Measurements from ENCODE around the gene NFE2L1.
"Not testable (repeated sequence)": the region's sequence is repeated elsewhere in the genome, so short reads cannot be mapped to it uniquely, and the experiment has no call there.

The NFE2L1 gene

DNA sequence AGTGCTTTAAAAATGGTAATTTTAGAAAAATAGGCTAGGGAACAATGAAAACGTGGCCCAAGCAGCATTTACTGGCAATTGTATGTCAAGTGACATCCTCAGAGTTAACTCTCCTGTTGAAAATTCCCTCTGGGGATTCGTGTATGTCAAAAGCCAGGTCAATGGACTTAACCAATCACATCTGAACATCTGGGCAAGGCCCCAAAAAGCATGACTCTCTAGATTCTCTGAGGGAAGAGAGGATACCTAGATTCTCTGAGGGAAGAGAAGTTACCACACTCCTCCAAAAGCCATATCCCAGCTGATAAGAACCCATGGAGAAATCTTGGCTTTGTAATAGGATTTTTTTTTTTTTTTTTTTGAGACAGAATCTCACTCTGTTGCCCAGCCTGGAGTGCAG is 23.5 kb downstream of the NFE2L1 start:
- TF ChIP-seq, protein P1, sequence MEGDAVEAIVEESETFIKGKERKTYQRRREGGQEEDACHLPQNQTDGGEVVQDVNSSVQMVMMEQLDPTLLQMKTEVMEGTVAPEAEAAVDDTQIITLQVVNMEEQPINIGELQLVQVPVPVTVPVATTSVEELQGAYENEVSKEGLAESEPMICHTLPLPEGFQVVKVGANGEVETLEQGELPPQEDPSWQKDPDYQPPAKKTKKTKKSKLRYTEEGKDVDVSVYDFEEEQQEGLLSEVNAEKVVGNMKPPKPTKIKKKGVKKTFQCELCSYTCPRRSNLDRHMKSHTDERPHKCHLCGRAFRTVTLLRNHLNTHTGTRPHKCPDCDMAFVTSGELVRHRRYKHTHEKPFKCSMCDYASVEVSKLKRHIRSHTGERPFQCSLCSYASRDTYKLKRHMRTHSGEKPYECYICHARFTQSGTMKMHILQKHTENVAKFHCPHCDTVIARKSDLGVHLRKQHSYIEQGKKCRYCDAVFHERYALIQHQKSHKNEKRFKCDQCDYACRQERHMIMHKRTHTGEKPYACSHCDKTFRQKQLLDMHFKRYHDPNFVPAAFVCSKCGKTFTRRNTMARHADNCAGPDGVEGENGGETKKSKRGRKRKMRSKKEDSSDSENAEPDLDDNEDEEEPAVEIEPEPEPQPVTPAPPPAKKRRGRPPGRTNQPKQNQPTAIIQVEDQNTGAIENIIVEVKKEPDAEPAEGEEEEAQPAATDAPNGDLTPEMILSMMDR (IDR thresholded peaks at IDR 0.05; ENCODE audit: insufficient read depth, low read length, missing control alignments) = no peak
- DNase-seq (ENCODE audit: low read depth, low spot score) = no peak
- ChIA-PET POLR2A (no interaction called here), CTCF (interaction anchor here (0.7 to 13.6 kb wide), 11 partner anchors 8 to 93 kb away, joined by 3 to 305 read pairs (median 4); partner anchors contain the start of gene COPZ2)
- no peak overlapping the region for H3K4me3 ChIP-seq (ENCODE audit: low read depth, low read length)

DNA sequence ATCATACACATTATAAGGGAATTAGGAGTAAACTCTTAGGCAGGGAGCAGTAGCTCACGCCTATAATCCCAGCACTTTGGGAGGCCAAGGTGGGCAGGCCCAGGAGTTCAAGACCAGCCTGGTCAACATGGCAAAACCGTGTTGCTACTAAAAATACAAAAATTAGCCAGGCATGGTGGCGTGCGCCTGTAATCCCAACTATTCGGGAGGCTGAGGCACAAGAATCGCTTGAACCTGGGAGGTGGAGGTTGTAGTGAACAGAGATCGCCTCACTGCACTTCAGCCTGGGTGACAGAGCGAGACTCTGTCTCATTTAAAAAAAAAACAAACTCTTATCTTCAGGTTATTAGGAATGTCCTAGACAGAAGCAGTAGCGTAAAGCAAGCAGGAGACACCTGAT is 24.7 kb downstream of the NFE2L1 start:
- POLR2A ChIA-PET = interaction anchor here (1.2 kb wide), 1 partner anchor 48 kb away, joined by 5 read pairs; no protein-coding TSS in a partner anchor
- not testable (repeated sequence) for H3K4me3 ChIP-seq (ENCODE audit: low read depth, low read length); DNase-seq (ENCODE audit: low read depth, low spot score)
- CTCF ChIA-PET = interaction anchor here (0.7 to 13.6 kb wide), 16 partner anchors 8 to 94 kb away, joined by 3 to 305 read pairs (median 10); partner anchors contain the start of gene COPZ2

DNA sequence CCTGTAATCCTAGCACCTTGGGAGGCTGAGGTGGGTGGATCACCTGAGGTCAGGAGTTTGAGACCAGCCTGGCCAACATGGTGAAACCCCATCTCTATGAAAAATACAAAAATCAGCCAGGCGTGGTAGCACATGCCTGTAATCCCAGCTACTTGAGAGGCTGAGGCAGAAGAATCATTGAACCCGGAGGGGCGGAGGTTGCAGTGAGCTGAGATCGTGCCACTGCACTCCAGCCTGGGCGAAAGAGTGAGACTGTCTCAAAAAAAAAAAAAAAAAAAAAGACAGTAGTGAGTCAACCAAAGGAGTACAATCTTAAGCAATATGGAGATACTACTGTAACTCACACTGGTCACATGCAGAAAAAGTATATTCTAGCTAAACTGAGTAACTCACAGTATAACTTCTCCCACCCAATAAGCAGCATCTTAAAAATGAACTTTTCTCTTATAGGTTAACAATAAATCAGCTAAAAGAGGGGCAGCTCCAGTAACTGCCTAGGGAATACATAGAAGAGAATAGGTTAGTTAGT is 25.5 kb downstream of the NFE2L1 start:
- H3K4me3 ChIP-seq (ENCODE audit: low read depth, low read length); DNase-seq (ENCODE audit: low read depth, low spot score): not testable (repeated sequence)
- ChIA-PET POLR2A (interaction anchor here (0.6 to 1.2 kb wide), 3 partner anchors 25 to 49 kb away, joined by 3 to 5 read pairs (median 4); no protein-coding TSS in a partner anchor), CTCF (interaction anchor here (0.8 to 13.6 kb wide), 26 partner anchors 8 to 95 kb away, joined by 3 to 305 read pairs (median 6); partner anchors contain the start of genes COPZ2 and SNX11)

DNA sequence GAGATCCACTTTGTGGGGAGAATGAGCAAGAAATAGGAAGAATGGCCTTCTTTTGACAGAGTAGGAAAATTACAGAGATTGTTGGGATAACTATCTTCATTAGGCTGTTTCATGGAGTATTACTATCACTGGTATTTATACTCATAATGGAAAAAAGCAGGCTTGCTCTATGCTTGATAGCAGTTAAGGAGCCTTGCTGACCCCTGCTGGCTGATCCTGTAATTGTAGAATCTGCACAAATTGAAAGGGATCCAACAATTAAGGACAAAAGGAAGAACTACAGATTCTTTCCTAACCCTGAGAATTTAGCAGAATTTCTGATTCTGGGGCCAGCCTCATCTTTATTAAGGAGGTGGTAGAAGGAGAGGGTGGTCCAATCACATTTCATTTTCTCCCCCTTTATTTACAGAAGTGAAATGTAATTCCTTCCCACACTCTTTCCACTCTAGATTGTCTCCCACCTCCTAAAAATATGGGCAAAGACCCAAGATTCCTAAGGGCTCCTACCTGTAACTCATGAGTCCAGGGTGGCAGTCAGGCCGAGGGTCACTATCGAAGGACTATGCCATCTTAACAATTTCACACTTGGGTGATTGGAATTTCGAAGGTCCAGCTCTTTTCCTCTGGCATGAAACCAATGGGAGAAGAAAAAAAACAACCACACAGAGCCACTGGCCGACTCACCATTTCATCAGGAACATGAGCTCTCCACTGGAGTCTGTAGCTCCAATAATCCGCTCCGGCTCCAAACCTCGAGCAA is 26.3 kb downstream of the NFE2L1 start:
- DNase-seq (ENCODE audit: low read depth, low spot score) = peak; percentile 52
- no peak overlapping the region for H3K4me3 ChIP-seq (ENCODE audit: low read depth, low read length)
- TF ChIP-seq, protein P1 (IDR thresholded peaks at IDR 0.05; ENCODE audit: insufficient read depth, low read length, missing control alignments) = peak; percentile 56
- ChIA-PET POLR2A (interaction anchor here (1.2 kb wide), 2 partner anchors 26 to 49 kb away, joined by 4 to 5 read pairs; no protein-coding TSS in a partner anchor), CTCF (interaction anchor here (0.6 to 13.6 kb wide), 38 partner anchors 9 to 98 kb away, joined by 3 to 305 read pairs (median 6); partner anchors contain the start of genes COPZ2, NFE2L1 and SNX11)

DNA sequence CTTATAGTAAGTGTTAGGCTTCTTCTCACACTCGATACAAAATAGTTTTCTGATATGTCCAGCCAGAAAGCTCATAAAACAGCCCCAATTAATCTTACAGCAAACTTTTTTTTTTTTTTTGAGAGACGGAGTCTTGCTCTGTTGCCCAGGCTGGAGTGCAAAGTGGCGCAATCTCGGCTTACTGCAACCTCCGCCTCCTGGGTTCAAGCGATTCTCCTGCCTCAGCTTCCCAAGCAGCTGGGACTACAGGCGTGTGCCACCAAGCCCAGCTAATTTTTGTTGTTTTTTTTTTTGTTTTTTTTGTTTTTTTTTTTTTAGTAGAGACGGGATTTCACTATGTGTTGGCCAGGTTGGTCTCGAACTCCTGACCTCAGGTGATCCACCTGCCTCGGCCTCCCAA is 29.0 kb downstream of the NFE2L1 start:
- H3K4me3 ChIP-seq (ENCODE audit: low read depth, low read length); DNase-seq (ENCODE audit: low read depth, low spot score); POLR2A ChIA-PET: not testable (repeated sequence)
- CTCF ChIA-PET = interaction anchor here (1.0 to 13.6 kb wide), 10 partner anchors 9 to 53 kb away, joined by 3 to 305 read pairs (median 4); partner anchors contain the start of gene COPZ2

DNA sequence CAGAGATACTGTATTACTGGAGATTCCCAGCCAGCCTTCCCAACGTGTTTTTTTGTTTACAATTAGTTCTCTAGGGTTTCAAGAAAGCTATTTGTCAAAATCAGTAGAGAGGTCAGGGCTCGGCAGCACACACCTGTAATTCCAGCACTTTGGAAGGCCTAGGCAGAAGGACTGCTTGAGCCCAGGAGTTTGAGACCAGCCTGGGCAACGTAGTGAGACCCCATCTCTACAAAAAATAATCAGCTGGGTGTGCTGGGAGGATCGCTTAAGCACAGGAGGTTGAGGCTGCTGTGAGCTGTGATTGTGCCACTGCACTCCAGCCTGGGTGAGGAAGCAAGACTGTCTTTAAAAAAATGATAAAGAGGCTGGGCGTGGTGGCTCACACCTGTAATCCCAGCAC is 33.7 kb downstream of the NFE2L1 start:
- H3K4me3 ChIP-seq (ENCODE audit: low read depth, low read length) = no peak overlapping the region
- ChIA-PET CTCF (interaction anchor here (0.9 to 13.6 kb wide), 14 partner anchors 8 to 103 kb away, joined by 3 to 305 read pairs (median 8); no protein-coding TSS in a partner anchor), POLR2A (no interaction called here)
- DNase-seq (ENCODE audit: low read depth, low spot score) = no peak
- TF ChIP-seq, protein P1 (IDR thresholded peaks at IDR 0.05; ENCODE audit: insufficient read depth, low read length, missing control alignments) = no peak

DNA sequence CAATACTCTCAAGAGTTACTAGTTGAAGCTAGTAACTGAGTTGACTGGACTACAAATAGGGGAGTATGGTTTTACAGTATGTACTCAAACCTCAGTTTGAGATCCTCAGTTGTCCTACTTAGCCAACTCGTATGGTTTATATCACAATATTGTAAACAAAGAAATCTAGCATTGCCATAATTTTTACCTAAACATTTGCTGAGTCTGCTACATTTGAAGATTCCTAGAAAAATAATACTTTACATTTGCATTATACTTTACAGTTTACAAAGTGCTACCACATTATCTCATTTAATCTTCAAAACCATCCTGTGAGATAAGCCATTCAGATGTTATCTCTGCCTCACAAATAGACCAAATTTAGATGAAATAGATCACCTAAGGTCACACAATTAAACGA is 36.8 kb downstream of the NFE2L1 start:
- TF ChIP-seq, protein P1 (IDR thresholded peaks at IDR 0.05; ENCODE audit: insufficient read depth, low read length, missing control alignments) = no peak
- ChIA-PET POLR2A (no interaction called here), CTCF (interaction anchor here (1.0 to 6.4 kb wide), 6 partner anchors 10 to 59 kb away, joined by 3 to 50 read pairs (median 14); no protein-coding TSS in a partner anchor)
- H3K4me3 ChIP-seq (ENCODE audit: low read depth, low read length) = no peak overlapping the region
- DNase-seq (ENCODE audit: low read depth, low spot score) = no peak
